HG02973 (cell line): ENCODE results near the gene UBASH3B.
A peak's percentile ranks its signal among the peaks of the same experiment; 100 is the strongest.
"Not testable (repeated sequence)": the region's sequence is repeated elsewhere in the genome, so short reads cannot be mapped to it uniquely, and the experiment has no call there.

Experiments used
- ATAC-seq: cut with Tn5 transposase; IDR thresholded peaks from one replicate; pipeline ENCODE4 v1.9.1; 2021; ENCODE audit warnings: moderate library complexity; ENCODE audit not compliant: unreplicated experiment

Gene UBASH3B

DNA sequence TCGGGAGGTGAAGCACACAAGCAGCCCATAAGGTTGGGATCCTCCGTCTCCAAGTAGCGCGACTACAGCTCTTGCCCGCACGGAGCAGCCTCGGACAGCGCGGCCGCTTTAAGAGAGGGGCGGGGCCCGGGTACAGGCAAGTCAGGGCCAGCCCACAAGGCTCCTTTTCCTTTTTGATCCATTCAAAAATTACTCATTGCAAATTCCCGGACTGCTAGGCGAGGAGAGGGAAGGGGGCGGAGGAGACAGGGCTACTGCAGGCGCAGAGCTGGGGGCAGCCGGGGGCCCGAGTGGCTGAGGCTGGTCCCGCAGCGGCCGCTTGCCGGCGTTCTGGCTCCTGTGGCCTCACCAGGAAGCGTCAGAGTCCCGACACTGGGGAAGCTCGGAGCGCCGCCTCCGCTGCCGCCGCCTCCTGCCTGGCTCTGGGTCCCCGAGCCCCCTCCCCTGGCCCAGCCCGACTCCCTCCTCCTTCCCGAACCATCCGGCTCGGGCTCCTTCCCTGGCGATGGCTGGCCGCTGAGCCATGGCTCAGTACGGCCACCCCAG is at the start of gene UBASH3B:
Gene UBASH3B, plus strand, starts transcription at position 196 of the 546 bp plus-strand sequence. Its CDS starts 328 bp downstream, at position 524.
- ATAC-seq: peak; percentile 85

DNA sequence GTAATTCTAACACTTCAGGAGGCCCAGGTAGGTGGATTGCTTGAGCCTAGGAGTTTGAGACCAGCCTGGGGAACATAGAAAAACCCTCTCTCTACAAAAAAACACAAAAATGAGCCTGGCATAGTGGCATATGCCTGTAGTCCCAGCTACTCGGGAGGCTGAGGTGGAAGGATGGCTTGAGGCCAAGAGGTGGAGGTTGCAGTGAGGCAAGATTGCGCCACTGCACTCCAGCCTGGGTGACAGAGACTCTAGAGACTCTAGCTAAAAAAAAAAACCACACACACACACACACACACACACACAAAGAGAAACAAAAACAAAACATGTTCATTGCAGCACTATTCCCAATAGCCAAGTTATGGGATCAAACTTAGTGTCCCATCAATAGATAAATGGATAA is 48.4 kb upstream of the UBASH3B start:
- not testable (repeated sequence) for ATAC-seq

DNA sequence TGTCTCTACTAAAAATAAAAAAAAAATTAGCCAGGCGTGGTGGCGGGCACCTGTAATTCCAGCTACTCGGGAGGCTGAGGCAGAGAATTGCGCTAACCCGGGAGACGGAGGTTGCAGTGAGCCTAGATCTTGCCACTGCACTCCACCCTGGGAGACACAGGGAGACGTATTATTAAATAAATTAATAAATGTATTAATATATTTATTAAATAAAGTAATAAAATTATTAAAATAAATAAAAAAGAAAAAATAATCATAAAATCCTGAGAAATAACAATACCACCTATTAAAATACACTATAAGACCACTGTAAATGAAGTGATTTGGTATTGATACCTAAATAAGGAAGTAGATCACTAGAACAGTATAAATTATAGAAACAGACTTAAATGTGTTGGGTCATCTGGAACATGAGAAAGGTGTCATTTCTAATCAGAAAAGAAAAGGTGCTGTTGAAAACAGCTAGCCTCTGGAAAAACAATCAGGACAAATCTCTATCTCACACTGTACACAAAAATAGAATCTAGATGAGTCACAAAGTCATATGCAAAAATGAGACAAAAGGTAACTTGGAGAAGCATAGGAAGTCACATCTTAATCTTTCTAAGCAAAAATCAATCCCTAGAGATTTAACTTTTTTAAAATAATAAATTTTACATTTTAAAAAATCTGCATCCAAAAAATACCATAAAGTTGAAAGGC is 43.2 kb upstream of the UBASH3B start:
- no peak for ATAC-seq

DNA sequence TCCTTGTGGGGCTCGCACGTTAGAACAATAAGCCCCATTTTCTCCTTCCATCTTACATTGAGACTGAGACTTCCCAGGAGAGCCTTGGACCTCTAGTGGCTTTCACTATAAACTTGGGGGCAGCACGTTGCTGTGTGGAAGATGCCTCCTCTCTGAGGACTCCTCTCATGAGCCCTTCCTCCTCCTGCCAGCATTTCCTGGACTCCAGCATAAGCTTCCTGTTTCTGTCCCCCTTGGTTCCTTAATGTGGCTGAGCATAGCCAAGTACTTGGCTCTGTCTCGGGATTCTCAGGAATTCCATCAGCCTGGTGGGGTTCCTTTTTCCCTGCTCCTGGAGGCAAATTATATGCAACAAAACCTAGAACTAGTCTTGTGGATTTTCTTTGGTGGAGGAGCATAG is 38.8 kb upstream of the UBASH3B start:
- ATAC-seq: no peak

- ATAC-seq: no peak
Measured at GRCh38 chr11:122617297-122617696, 38.2 kb upstream of the UBASH3B start.

DNA sequence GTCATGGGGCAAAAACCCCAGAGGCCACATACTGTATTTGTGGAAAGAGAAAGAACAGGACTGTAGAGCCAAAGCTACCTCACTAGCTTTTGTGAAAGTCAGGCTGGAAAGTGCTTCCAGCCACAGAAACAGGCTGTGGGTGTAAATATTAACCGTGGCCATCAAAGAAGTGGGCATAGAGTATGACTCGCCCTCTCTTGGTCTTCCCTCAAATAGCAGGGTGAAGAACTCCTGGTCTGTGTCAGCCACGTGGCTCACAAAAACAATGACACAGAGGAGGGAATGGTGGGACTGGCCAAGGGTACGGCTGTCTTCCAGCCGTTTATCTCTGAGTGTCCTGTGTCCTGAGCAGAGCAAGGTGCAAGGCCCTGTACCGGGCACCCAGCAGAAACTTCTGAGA is 37.6 kb upstream of the UBASH3B start:
- no peak for ATAC-seq

DNA sequence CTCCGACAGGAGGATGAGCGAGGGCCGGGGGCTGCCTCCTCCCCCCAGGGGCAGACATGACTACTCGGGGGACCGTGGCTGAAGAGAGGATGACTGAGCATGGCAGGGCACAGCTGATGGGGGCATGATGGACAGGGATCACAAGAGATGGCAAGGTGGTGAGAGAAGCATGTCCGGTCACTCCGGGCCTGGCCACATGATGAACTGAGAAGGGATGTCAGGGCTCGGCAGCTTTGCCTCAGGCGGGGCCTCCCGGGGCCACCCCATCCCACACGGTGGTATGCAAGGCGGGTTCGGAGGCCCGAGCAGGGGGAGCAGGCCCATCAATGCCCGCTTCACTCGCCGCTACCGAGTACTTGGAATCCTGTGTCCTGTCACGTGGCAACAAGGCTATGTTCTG is 36.6 kb upstream of the UBASH3B start:
- ATAC-seq: no peak

DNA sequence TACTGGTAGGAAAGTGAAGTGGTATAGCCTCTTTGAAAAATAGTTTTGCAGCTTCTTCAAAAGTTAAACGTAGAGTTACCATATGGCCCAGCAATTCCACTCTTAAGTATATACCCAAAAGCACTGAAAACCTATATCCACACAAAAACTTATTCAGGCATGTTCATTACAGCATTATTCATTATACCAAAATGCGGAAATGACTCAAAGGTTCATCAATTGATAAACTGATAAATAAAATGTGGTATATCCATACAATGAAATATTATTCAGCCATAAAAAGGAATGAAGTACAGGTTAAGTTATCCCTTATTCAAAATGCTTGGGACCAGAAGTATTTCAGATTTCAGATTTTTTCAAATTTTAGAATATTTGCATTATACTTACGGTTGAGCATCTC is 35.8 kb upstream of the UBASH3B start:
- no peak for ATAC-seq

DNA sequence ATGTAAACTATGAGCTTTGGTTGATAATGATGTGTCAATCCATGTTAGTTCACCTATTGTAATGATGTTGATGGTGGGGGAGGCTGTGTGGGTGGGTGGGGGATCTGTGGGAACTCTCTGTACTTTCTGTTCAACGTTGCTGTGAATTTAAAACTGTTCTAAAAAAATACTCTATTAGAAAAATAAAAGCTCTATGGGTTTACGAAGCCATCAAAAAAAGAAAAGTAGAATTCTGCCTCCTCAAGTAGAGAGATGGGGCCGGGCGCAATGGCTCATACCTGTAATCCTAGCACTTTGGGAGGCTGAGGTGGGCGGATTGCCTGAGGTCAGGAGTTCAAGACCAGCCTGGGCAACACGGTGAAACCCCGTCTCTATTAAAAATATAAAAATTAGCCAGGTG is 30.0 kb upstream of the UBASH3B start:
- not testable (repeated sequence) for ATAC-seq

GRCh38 chr11:122625976-122626665 is 29.4 kb upstream of the UBASH3B start:
- ATAC-seq: no peak

GRCh38 chr11:122627745-122628144 is 27.8 kb upstream of the UBASH3B start:
- ATAC-seq: no peak

DNA sequence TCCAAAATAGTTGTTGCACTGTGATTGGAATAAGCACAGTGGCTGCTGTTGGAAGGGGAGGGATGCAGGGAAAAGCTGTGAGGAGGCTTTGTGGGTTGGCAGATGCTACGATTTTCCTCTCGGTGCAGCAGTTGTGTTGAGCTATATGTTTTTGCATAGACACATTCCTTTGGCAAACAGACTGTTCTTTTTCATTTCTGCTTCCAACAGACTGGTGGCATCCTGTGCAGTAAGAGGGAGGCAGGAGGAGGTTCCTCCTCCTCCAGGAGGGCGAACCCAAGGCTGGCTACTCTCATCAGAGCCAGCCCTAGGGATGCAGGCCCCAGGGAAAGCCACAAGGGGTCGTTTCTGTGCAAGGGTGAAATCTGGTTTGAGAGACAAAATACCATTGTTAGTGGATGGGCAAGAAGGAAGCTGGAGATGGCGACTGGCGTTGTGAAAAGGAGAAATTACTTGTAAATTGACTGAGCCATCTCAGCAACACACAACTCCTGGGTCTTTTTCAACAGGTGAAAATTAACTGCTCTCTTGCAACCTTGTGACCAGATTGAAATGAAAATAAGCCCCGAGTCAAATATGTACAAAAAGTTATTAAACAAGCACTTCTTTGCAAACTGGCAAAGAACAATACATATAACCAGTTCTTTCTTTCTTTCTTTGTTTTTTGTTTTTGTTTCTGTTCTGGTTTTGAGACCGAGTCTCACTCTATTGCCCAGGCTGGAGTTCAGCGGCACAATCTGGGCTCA is 26.5 kb upstream of the UBASH3B start:
- ATAC-seq: peak; percentile 59

DNA sequence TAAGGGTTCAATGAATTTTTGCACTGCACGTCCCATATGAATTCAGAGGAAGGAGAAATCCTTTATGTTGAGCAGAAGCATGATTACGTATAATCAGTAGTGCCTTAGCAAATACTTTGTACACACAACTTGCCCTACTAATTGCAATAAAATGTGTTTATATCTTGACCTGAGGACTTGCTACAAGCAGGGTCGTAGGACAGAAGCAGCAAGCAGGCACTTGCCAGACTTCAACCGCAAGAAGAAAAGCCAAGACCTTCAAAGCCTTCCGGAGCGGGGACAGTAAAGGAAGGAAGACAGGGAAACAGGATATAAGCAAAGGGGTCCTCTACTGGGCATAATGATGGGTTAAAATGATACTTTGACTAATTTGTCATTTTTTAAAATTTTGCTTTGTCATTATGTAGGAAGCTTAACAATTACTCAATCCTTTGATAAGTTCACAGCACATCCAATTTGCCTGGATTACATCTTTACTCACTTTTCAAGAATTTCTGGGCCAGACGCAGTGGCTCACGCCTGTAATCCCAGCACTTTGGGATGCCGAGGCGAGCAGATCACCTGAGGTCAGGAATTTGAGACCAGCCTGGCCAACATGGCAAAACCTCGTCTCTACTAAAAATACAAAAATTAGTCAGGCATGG is 23.2 kb upstream of the UBASH3B start:
- no peak for ATAC-seq

GRCh38 chr11:122633219-122633829 is 22.2 kb upstream of the UBASH3B start:
- ATAC-seq: no peak

GRCh38 chr11:122634501-122634900 is 21.0 kb upstream of the UBASH3B start:
- ATAC-seq: no peak

GRCh38 chr11:122637541-122637940 is 18.0 kb upstream of the UBASH3B start:
- no peak for ATAC-seq

DNA sequence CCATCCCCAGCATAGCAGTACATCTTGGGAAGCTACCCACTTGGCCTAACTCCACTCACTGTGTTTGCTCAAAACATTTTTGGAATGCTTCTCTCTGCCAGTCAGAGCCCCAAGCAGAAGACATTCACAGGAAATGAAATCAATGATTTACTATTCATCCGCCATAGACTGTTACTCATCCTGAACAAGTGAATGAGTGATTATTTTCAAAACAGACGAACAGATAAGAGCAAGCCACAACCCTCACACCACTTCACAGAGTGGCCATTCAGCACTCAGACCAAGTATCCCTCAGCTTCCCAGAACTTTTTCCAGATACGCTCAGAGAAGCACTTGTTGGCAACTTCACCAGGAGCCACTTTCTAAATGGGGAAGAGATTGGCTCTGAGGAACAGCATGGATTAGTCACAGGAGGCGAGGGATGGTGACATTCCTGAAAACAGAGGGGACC is 13.0 kb upstream of the UBASH3B start:
- no peak for ATAC-seq

GRCh38 chr11:122642971-122643370 is 12.6 kb upstream of the UBASH3B start:
- ATAC-seq: no peak

DNA sequence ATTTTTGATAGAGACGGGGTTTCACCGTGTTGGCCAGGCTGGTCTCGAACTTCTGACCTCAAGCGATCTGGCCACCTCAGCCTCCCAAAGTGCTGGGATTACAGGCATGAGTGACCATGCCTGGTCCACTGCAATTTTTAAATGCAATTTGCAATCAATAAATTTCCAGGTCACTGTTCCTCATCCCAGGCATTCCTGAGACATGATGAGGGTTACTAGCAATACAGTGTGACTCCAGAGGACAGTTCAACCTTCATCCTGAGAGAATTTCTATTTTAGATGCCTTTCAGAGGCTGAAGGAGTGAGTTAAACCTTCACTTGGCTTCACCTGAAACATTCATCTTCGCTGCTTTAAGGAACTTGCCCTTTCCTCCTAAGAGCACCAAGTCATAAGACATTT is 9.7 kb upstream of the UBASH3B start:
- no peak for ATAC-seq

- no peak for ATAC-seq
Measured at GRCh38 chr11:122646549-122647340, 8.8 kb upstream of the UBASH3B start.
